ENCODE measurements around the gene TECPR2. TPM values are rescaled to one million over a fixed set of nuclear protein-coding genes. Genes with fewer than 3 reads are reported as not detected.
"Not testable (repeated sequence)": the region's sequence is repeated elsewhere in the genome, so short reads cannot be mapped to it uniquely, and the experiment has no call there.

The TECPR2 gene
- total and polyA plus RNA-seq, 3 experiments from 2014 or later = 4.5 to 11.6 (median 8.4) TPM

DNA sequence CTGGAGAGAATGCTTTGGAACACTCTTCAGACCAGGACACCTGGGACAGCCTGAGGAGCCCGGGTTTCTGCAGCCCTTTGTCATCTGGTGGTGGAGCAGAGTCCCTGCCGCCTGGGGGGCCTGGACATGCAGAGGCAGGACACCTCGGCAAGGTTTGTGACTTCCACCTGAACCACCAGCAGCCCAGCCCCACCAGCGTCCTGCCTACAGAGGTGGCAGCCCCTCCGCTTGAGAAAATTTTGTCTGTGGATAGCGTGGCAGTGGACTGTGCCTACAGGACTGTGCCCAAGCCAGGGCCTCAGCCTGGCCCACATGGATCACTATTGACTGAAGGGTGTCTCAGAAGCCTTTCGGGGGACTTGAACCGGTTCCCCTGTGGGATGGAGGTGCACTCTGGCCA, 21.2 kb upstream of the TECPR2 start:
- POLR2A ChIA-PET = no interaction called here
- CTCF ChIA-PET = no interaction called here
- H3K27ac ChIP-seq (ENCODE audit: low read depth, low read length) = no peak overlapping the region
- no peak overlapping the region for H3K27ac Mint-ChIP-seq
- H3K4me1 Mint-ChIP-seq = no peaks in the 10 kb centered on the region
- peaks cover 7% of the 10 kb centered on the region for H3K36me3 ChIP-seq (ENCODE audit: insufficient read depth, low read length)
- DNase-seq = no peak
- no peak overlapping the region for H3K4me3 ChIP-seq (ENCODE audit: low read length)
- peaks cover 8 to 75% (median 13%) of the 10 kb centered on the region in 3 donors for H3K36me3 Mint-ChIP-seq
- no peaks in the 10 kb centered on the region for H3K27me3 ChIP-seq (ENCODE audit: insufficient read depth, low read length, poor library complexity, severe bottlenecking)
- H3K4me3 Mint-ChIP-seq = no peak overlapping the region
- H3K9me3 ChIP-seq (ENCODE audit: low read length) = no peaks in the 10 kb centered on the region
- no peaks in the 10 kb centered on the region for H3K9me3 Mint-ChIP-seq
- no peaks in the 10 kb centered on the region for H3K4me1 ChIP-seq (ENCODE audit: insufficient read depth, low read length)
- no peaks in the 10 kb centered on the region for H3K27me3 Mint-ChIP-seq

DNA sequence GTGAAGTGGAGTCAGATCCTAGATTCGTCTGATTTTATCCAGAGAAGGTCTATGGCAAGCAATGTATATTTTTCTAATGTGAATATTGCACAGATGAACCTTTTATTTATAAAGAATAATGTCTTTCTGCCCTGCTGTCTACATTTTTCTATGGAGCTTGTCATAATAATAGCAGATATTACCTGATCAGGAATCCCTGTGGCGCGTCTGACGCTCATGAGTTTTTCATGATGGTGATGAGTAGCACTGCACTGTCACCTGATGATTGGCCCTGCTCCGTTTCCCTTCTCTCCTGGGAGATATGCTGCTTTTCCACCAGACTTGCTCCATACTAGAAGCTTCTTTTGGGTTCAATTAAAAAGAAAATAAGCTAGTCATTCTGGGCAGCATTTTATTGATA, 20.5 kb upstream of the TECPR2 start:
- no peak overlapping the region for H3K4me3 Mint-ChIP-seq
- Histone ChIP-seq H3K9me3 (ENCODE audit: low read length) (no peaks in the 10 kb centered on the region), H3K4me1 (ENCODE audit: insufficient read depth, low read length) (no peaks in the 10 kb centered on the region), H3K36me3 (ENCODE audit: insufficient read depth, low read length) (peaks cover 7% of the 10 kb centered on the region), H3K27me3 (ENCODE audit: insufficient read depth, low read length, poor library complexity, severe bottlenecking) (no peaks in the 10 kb centered on the region), H3K4me3 (ENCODE audit: low read length) (no peak overlapping the region), H3K27ac (ENCODE audit: low read depth, low read length) (no peak overlapping the region)
- ChIA-PET CTCF (no interaction called here), POLR2A (no interaction called here)
- H3K27ac Mint-ChIP-seq = peak overlapping the region in 1 of 8 donors; percentile 32
- DNase-seq = no peak
- no peaks in the 10 kb centered on the region for H3K27me3 Mint-ChIP-seq
- H3K9me3 Mint-ChIP-seq = no peaks in the 10 kb centered on the region
- H3K4me1 Mint-ChIP-seq = no peaks in the 10 kb centered on the region
- peaks cover 8 to 77% (median 13%) of the 10 kb centered on the region in 3 donors for H3K36me3 Mint-ChIP-seq

DNA sequence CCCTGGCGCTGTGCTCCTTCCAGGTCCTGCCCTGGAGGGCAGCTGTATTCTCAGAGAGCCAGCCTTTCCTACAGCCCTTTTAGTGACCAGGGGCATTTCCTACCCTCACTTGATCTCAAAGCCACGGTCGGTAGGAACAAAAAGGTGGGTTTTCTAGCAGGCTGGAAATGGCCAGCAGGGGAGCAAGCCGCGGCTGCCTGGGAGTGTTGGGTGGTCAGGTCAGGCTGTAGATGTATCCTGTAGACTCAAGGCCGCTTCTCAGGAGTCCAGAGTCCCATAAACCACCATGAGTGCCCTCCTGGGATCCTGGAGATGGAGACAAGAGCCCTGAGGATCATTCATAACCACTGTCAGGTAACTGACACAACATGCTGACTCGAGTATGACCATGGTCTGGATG, 18.7 kb upstream of the TECPR2 start:
- DNase-seq = no peak
- POLR2A ChIA-PET = no interaction called here
- H3K4me1 Mint-ChIP-seq = no peaks in the 10 kb centered on the region
- peaks cover 0 to 78% (median 16%) of the 10 kb centered on the region in 3 donors for H3K36me3 Mint-ChIP-seq
- Histone ChIP-seq H3K4me1 (ENCODE audit: insufficient read depth, low read length) (no peaks in the 10 kb centered on the region), H3K27me3 (ENCODE audit: insufficient read depth, low read length, poor library complexity, severe bottlenecking) (no peaks in the 10 kb centered on the region), H3K27ac (ENCODE audit: low read depth, low read length) (no peak overlapping the region), H3K4me3 (ENCODE audit: low read length) (no peak overlapping the region), H3K9me3 (ENCODE audit: low read length) (no peaks in the 10 kb centered on the region), H3K36me3 (ENCODE audit: insufficient read depth, low read length) (peaks cover 18% of the 10 kb centered on the region)
- H3K27me3 Mint-ChIP-seq = no peaks in the 10 kb centered on the region
- H3K4me3 Mint-ChIP-seq = no peak overlapping the region
- CTCF ChIA-PET = no interaction called here
- no peak overlapping the region for H3K27ac Mint-ChIP-seq
- H3K9me3 Mint-ChIP-seq = no peaks in the 10 kb centered on the region

DNA sequence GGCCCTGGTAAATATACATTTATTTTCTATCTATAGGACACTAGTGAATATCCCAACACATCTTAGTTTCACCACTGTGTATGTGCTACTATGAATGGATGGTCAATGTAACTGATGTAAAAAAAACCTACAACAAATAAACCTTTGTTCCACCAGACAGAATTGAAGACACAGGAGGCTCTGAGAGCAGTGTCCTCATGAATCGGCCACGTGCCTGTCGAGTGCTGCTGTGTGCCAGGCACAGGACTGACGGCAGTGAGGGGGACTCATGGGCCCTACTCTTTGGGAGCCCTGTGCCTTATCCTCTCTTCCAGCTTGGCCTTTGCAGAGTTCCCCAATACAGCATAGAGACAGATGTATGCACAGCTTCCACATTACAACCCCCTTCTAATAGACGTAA, 18.3 kb upstream of the TECPR2 start:
- POLR2A ChIA-PET = no interaction called here
- peaks cover 18% of the 10 kb centered on the region for H3K36me3 ChIP-seq (ENCODE audit: insufficient read depth, low read length)
- CTCF ChIA-PET = no interaction called here

DNA sequence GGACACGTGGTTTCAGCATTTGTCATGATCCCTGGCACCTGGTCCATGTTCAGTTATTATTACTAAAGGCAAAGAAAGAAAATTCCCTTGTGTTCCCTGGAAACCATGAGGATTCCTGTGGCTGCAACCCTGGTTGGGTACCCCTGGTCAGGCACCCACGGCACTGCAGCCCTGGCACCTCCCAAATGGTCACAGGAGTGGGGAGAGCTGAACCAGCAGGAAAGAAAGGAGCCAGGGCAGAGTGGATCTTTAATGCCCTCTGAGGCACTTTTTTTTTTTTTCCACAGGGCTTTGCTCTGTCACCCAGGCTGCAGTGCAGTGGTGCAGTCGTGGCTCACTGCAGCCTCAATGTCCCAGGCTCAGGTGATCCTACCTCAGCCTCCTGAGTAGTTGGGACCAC, 17.5 kb upstream of the TECPR2 start:
- Mint-ChIP-seq H3K4me1 (peaks cover 0 to 4% (median 0%) of the 10 kb centered on the region in 3 donors), H3K27me3 (no peaks in the 10 kb centered on the region), H3K27ac (peak overlapping the region in 1 of 8 donors; percentile 56), H3K4me3 (no peak overlapping the region), H3K9me3 (no peaks in the 10 kb centered on the region), H3K36me3 (peaks cover 0 to 86% (median 16%) of the 10 kb centered on the region in 3 donors)
- peaks cover 18% of the 10 kb centered on the region for H3K36me3 ChIP-seq (ENCODE audit: insufficient read depth, low read length)
- DNase-seq = no peak
- no peaks in the 10 kb centered on the region for H3K27me3 ChIP-seq (ENCODE audit: insufficient read depth, low read length, poor library complexity, severe bottlenecking)
- POLR2A ChIA-PET = no interaction called here
- CTCF ChIA-PET = no interaction called here
- H3K4me1 ChIP-seq (ENCODE audit: insufficient read depth, low read length) = no peaks in the 10 kb centered on the region
- no peaks in the 10 kb centered on the region for H3K9me3 ChIP-seq (ENCODE audit: low read length)
- H3K27ac ChIP-seq (ENCODE audit: low read depth, low read length) = no peak overlapping the region
- H3K4me3 ChIP-seq (ENCODE audit: low read length) = no peak overlapping the region

More for the DNA sequence above, 18.3 kb upstream of the TECPR2 start:
- Histone ChIP-seq H3K27me3 (ENCODE audit: insufficient read depth, low read length, poor library complexity, severe bottlenecking) (no peaks in the 10 kb centered on the region), H3K4me3 (ENCODE audit: low read length) (no peak overlapping the region), H3K27ac (ENCODE audit: low read depth, low read length) (no peak overlapping the region), H3K9me3 (ENCODE audit: low read length) (no peaks in the 10 kb centered on the region), H3K4me1 (ENCODE audit: insufficient read depth, low read length) (no peaks in the 10 kb centered on the region)
- Mint-ChIP-seq H3K36me3 (peaks cover 0 to 80% (median 16%) of the 10 kb centered on the region in 3 donors), H3K9me3 (no peaks in the 10 kb centered on the region), H3K27me3 (no peaks in the 10 kb centered on the region), H3K4me1 (no peaks in the 10 kb centered on the region), H3K27ac (no peak overlapping the region), H3K4me3 (no peak overlapping the region)
- no peak for DNase-seq

DNA sequence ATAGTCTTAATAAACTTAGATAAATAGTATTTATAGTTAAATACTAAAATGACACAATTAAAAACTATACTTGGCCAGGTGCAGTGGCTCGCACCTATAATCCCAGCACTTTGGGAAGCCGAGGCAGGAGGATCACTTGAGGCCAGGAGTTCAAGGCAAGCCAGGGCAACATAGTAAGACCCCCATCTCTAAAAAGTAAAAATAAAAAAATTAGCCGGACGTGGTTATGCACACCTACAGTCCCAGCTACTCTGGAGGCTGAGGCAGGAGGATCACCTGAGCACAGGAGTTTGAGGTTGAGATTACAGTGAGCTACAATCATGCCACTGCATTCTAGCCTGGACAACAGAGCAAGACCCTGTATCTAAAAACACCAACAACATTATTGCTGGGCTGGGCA, 16.1 kb upstream of the TECPR2 start:
- H3K9me3 Mint-ChIP-seq = no peaks in the 10 kb centered on the region
- Histone ChIP-seq H3K27me3 (ENCODE audit: insufficient read depth, low read length, poor library complexity, severe bottlenecking) (no peaks in the 10 kb centered on the region), H3K4me1 (ENCODE audit: insufficient read depth, low read length) (no peaks in the 10 kb centered on the region), H3K27ac (ENCODE audit: low read depth, low read length) (no peak overlapping the region), H3K36me3 (ENCODE audit: insufficient read depth, low read length) (peaks cover 18% of the 10 kb centered on the region), H3K4me3 (ENCODE audit: low read length) (no peak overlapping the region), H3K9me3 (ENCODE audit: low read length) (no peaks in the 10 kb centered on the region)
- peaks cover 0 to 4% (median 0%) of the 10 kb centered on the region in 3 donors for H3K4me1 Mint-ChIP-seq
- peaks cover 0 to 85% (median 16%) of the 10 kb centered on the region in 3 donors for H3K36me3 Mint-ChIP-seq
- ChIA-PET CTCF (no interaction called here), POLR2A (no interaction called here)
- no peak for DNase-seq
- no peaks in the 10 kb centered on the region for H3K27me3 Mint-ChIP-seq
- no peak overlapping the region for H3K27ac Mint-ChIP-seq
- no peak overlapping the region for H3K4me3 Mint-ChIP-seq

DNA sequence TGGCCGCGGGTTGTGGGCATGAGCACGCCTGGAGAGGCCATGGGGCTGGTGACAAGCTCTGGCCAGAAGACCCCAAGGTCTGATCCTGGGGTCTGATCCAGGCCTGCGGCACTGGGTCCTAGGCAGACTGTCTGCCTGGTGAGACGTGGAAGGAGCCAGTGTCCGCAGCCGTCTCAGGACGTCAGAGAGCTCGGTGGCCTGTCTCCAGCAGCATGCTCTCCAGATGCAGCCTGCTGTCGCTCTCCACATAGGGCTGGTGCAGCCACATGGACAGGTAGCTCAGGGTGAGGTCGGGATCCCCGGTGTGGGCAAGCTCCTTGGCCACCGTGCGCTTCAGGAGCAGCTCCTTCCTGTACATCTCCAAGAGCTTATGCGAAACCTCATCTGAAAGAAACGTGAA, 14.4 kb upstream of the TECPR2 start:
- POLR2A ChIA-PET = no interaction called here
- no peaks in the 10 kb centered on the region for H3K4me1 ChIP-seq (ENCODE audit: insufficient read depth, low read length)
- H3K27me3 ChIP-seq (ENCODE audit: insufficient read depth, low read length, poor library complexity, severe bottlenecking) = no peaks in the 10 kb centered on the region
- H3K36me3 ChIP-seq (ENCODE audit: insufficient read depth, low read length) = peaks cover 21% of the 10 kb centered on the region
- H3K9me3 ChIP-seq (ENCODE audit: low read length) = no peaks in the 10 kb centered on the region
- H3K4me3 ChIP-seq (ENCODE audit: low read length) = no peak overlapping the region
- H3K27ac ChIP-seq (ENCODE audit: low read depth, low read length) = no peak overlapping the region
- CTCF ChIA-PET = no interaction called here
- Mint-ChIP-seq H3K9me3 (no peaks in the 10 kb centered on the region), H3K27ac (peak overlapping the region in 2 of 8 donors; percentile 34 to 51), H3K27me3 (no peaks in the 10 kb centered on the region), H3K36me3 (peaks cover 0 to 82% (median 18%) of the 10 kb centered on the region in 3 donors), H3K4me1 (peaks cover 1 to 4% (median 3%) of the 10 kb centered on the region in 3 donors), H3K4me3 (no peak overlapping the region)
- no peak for DNase-seq

DNA sequence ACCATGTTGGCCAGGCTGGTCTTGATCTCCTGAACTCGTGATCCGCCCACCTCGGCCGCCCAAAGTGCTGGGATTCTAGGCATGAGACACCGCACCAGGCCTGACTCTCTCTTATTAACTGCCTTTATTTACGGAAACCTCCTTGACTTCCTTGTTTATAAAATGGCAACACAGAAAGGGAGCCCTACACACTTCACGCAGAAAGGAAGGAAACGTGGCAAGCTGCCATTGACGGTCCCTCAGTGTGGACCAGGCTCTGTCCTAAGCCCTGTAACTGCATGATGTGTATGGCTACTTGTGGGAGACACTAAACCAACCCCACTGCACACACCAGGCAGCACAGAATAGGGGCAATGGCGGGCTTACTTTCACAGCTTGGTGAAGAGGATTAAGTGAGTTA, 11.7 kb upstream of the TECPR2 start:
- Histone ChIP-seq H3K4me1 (ENCODE audit: insufficient read depth, low read length) (no peaks in the 10 kb centered on the region), H3K4me3 (ENCODE audit: low read length) (no peak overlapping the region), H3K27me3 (ENCODE audit: insufficient read depth, low read length, poor library complexity, severe bottlenecking) (no peaks in the 10 kb centered on the region), H3K36me3 (ENCODE audit: insufficient read depth, low read length) (peaks cover 29% of the 10 kb centered on the region), H3K27ac (ENCODE audit: low read depth, low read length) (no peak overlapping the region), H3K9me3 (ENCODE audit: low read length) (no peaks in the 10 kb centered on the region)
- POLR2A ChIA-PET = no interaction called here
- peaks cover 1 to 4% (median 3%) of the 10 kb centered on the region in 3 donors for H3K4me1 Mint-ChIP-seq
- H3K9me3 Mint-ChIP-seq = no peaks in the 10 kb centered on the region
- DNase-seq = no peak
- peaks cover 0 to 83% (median 16%) of the 10 kb centered on the region in 3 donors for H3K36me3 Mint-ChIP-seq
- H3K27me3 Mint-ChIP-seq = no peaks in the 10 kb centered on the region
- H3K27ac Mint-ChIP-seq = peak overlapping the region in 1 of 8 donors; percentile 29
- CTCF ChIA-PET = no interaction called here
- no peak overlapping the region for H3K4me3 Mint-ChIP-seq

DNA sequence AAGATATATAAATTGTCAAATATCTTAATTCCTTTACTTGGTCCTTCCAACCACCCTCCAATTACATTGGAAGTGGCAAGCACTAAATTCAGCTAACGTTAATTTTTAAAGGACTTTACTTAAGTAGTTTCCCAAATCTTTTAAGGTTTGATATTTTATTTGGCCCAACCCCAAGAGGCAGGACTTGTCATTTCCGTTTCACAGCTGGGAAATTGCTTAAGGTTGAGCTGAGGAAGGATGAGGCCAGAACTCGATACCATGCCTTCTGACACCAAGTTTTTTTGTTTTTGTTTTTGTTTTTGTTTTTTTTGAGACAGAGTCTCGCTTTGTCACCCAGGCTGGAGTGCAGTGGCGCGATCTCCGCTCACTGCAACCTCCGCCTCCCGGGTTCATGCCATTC, 11.1 kb upstream of the TECPR2 start:
- H3K27me3 Mint-ChIP-seq; H3K4me3 ChIP-seq (ENCODE audit: low read length); POLR2A ChIA-PET; H3K9me3 ChIP-seq (ENCODE audit: low read length); DNase-seq; H3K9me3 Mint-ChIP-seq; H3K4me1 Mint-ChIP-seq; H3K4me1 ChIP-seq (ENCODE audit: insufficient read depth, low read length); H3K4me3 Mint-ChIP-seq; H3K27me3 ChIP-seq (ENCODE audit: insufficient read depth, low read length, poor library complexity, severe bottlenecking); H3K27ac ChIP-seq (ENCODE audit: low read depth, low read length): not testable (repeated sequence)
- peaks cover 0 to 84% (median 17%) of the 10 kb centered on the region in 3 donors for H3K36me3 Mint-ChIP-seq
- CTCF ChIA-PET = interaction anchor here (1.0 kb wide), 1 partner anchor 36 kb away, joined by 3 read pairs; no protein-coding TSS in a partner anchor
- H3K27ac Mint-ChIP-seq = peak overlapping the region in 1 of 8 donors; percentile 29
- H3K36me3 ChIP-seq (ENCODE audit: insufficient read depth, low read length) = peaks cover 32% of the 10 kb centered on the region

Measured in CD8-positive, alpha-beta memory T cell (primary cell).